ENCODE measurements around the gene AKR1A1.
"Not testable (repeated sequence)": the region's sequence is repeated elsewhere in the genome, so short reads cannot be mapped to it uniquely, and the experiment has no call there.

The AKR1A1 gene

GRCh38 chr1:45513532-45514260 lies 36.9 kb upstream of the AKR1A1 start:
- H3K36me3 ChIP-seq (ENCODE audit: control insufficient read depth in 1 of 2, insufficient read depth in 2 of 2, low read length in 2 of 2): peaks cover 59 to 69% of the 10 kb centered on the region in 2 donors
- not testable (repeated sequence) for H3K9me3 ChIP-seq (ENCODE audit: control insufficient read depth in 1 of 2, low read length in 2 of 2); H3K27me3 ChIP-seq (ENCODE audit: low read depth, low read length); H3K27ac ChIP-seq (ENCODE audit: low read length); H3K4me3 ChIP-seq (ENCODE audit: low read depth in 1 of 2, low read length in 2 of 2)
- H3K4me1 ChIP-seq (ENCODE audit: control insufficient read depth in 1 of 2, insufficient read depth in 2 of 2, low read length in 2 of 2): peaks cover 0 to 22% of the 10 kb centered on the region in 2 donors

DNA sequence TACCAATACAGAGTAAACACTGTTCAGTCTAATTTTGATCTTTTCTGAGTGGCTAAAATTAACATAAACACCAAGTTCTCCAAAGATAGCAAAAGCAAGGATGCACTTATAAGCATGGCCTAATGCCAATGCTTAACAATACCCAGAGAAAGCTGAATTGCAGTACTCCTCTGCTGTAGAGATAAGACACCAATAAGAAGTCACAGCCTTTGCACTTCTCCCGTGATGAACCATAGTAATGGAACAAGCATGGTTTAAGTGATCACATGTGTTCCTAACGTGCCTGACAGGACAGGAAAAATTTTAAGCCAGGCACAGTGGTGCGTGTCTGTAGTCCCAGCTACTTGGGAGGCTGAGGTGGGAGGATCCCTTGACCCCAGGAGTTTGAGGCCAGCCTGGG lies 34.6 kb upstream of the AKR1A1 start:
- Histone ChIP-seq H3K27me3 (ENCODE audit: low read depth, low read length) (no peaks in the 10 kb centered on the region), H3K9me3 (ENCODE audit: control insufficient read depth in 1 of 2, low read length in 2 of 2) (no peaks in the 10 kb centered on the region), H3K27ac (ENCODE audit: low read length) (no peak overlapping the region), H3K36me3 (ENCODE audit: control insufficient read depth in 1 of 2, insufficient read depth in 2 of 2, low read length in 2 of 2) (peaks cover 43 to 54% of the 10 kb centered on the region in 2 donors), H3K4me3 (ENCODE audit: low read depth in 1 of 2, low read length in 2 of 2) (no peak overlapping the region), H3K4me1 (ENCODE audit: control insufficient read depth in 1 of 2, insufficient read depth in 2 of 2, low read length in 2 of 2) (peaks cover 6 to 36% of the 10 kb centered on the region in 2 donors)

- H3K4me1 ChIP-seq (ENCODE audit: control insufficient read depth in 1 of 2, insufficient read depth in 2 of 2, low read length in 2 of 2): peaks cover 6 to 36% of the 10 kb centered on the region in 2 donors
- no peaks in the 10 kb centered on the region for H3K27me3 ChIP-seq (ENCODE audit: low read depth, low read length)
- no peak overlapping the region for H3K27ac ChIP-seq (ENCODE audit: low read length)
- no peak overlapping the region for H3K4me3 ChIP-seq (ENCODE audit: low read depth in 1 of 2, low read length in 2 of 2)
- no peaks in the 10 kb centered on the region for H3K9me3 ChIP-seq (ENCODE audit: control insufficient read depth in 1 of 2, low read length in 2 of 2)
- peaks cover 39 to 50% of the 10 kb centered on the region in 2 donors for H3K36me3 ChIP-seq (ENCODE audit: control insufficient read depth in 1 of 2, insufficient read depth in 2 of 2, low read length in 2 of 2)
Observed at GRCh38 chr1:45516465-45516864, 34.2 kb upstream of the AKR1A1 start.

DNA sequence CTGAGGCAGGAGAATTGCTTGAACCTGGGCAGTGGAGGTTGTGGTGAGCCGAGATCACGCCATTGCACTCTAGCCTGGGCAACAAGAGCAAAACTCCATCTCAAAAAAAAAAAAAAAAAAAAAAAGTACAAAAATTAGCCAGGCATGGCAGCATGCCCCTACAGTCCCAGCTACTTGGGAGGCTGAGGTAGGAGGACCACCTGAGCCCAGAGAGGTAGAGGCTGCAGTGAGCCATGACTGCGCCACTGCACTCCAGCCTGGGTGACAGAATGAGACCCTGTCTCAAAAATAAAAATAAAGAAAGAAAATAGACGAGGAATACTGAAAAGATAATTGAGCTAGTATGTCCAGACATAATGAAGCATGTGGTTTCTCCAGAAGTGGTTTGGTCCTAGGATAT lies 32.3 kb upstream of the AKR1A1 start:
- H3K27me3 ChIP-seq (ENCODE audit: low read depth, low read length); H3K9me3 ChIP-seq (ENCODE audit: control insufficient read depth in 1 of 2, low read length in 2 of 2); H3K27ac ChIP-seq (ENCODE audit: low read length); H3K4me3 ChIP-seq (ENCODE audit: low read depth in 1 of 2, low read length in 2 of 2): not testable (repeated sequence)
- H3K36me3 ChIP-seq (ENCODE audit: control insufficient read depth in 1 of 2, insufficient read depth in 2 of 2, low read length in 2 of 2): peaks cover 25 to 38% of the 10 kb centered on the region in 2 donors
- peaks cover 6 to 36% of the 10 kb centered on the region in 2 donors for H3K4me1 ChIP-seq (ENCODE audit: control insufficient read depth in 1 of 2, insufficient read depth in 2 of 2, low read length in 2 of 2)

- H3K4me3 ChIP-seq (ENCODE audit: low read depth in 1 of 2, low read length in 2 of 2): peak overlapping the region; percentile 12 to 28
Observed at GRCh38 chr1:45518910-45519309, 31.7 kb upstream of the AKR1A1 start.

DNA sequence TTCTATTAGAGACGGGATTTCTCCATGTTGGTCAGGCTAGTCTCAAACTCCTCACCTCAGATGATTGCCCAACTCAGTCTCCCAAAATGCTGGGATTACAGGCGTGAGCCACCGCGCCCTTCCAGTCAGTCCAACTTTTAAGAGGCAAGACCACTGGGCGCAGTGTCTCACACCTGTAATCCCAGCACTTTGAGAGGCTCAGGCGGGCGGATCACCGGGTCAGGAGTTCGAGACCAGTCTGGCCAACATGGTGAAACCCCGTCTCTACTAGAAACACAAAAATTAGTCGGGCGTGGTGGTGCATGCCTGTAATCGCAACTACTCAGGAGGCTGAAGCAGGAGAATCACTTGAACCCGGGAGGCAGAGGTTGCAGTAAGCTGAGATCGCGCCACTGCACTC lies 30.9 kb upstream of the AKR1A1 start:
- Histone ChIP-seq H3K4me3 (ENCODE audit: low read depth in 1 of 2, low read length in 2 of 2) (peak overlapping the region in 1 of 2 donors; percentile 88), H3K36me3 (ENCODE audit: control insufficient read depth in 1 of 2, insufficient read depth in 2 of 2, low read length in 2 of 2) (peaks cover 16 to 24% of the 10 kb centered on the region in 2 donors), H3K4me1 (ENCODE audit: control insufficient read depth in 1 of 2, insufficient read depth in 2 of 2, low read length in 2 of 2) (peaks cover 6 to 36% of the 10 kb centered on the region in 2 donors)
- H3K27ac ChIP-seq (ENCODE audit: low read length); H3K27me3 ChIP-seq (ENCODE audit: low read depth, low read length); H3K9me3 ChIP-seq (ENCODE audit: control insufficient read depth in 1 of 2, low read length in 2 of 2): not testable (repeated sequence)

More at GRCh38 chr1:45518910-45519309, 31.7 kb upstream of the AKR1A1 start:
- peaks cover 6 to 36% of the 10 kb centered on the region in 2 donors for H3K4me1 ChIP-seq (ENCODE audit: control insufficient read depth in 1 of 2, insufficient read depth in 2 of 2, low read length in 2 of 2)
- no peaks in the 10 kb centered on the region for H3K27me3 ChIP-seq (ENCODE audit: low read depth, low read length)
- H3K27ac ChIP-seq (ENCODE audit: low read length): no peak overlapping the region
- H3K9me3 ChIP-seq (ENCODE audit: control insufficient read depth in 1 of 2, low read length in 2 of 2): no peaks in the 10 kb centered on the region
- H3K36me3 ChIP-seq (ENCODE audit: control insufficient read depth in 1 of 2, insufficient read depth in 2 of 2, low read length in 2 of 2): peaks cover 24 to 32% of the 10 kb centered on the region in 2 donors

DNA sequence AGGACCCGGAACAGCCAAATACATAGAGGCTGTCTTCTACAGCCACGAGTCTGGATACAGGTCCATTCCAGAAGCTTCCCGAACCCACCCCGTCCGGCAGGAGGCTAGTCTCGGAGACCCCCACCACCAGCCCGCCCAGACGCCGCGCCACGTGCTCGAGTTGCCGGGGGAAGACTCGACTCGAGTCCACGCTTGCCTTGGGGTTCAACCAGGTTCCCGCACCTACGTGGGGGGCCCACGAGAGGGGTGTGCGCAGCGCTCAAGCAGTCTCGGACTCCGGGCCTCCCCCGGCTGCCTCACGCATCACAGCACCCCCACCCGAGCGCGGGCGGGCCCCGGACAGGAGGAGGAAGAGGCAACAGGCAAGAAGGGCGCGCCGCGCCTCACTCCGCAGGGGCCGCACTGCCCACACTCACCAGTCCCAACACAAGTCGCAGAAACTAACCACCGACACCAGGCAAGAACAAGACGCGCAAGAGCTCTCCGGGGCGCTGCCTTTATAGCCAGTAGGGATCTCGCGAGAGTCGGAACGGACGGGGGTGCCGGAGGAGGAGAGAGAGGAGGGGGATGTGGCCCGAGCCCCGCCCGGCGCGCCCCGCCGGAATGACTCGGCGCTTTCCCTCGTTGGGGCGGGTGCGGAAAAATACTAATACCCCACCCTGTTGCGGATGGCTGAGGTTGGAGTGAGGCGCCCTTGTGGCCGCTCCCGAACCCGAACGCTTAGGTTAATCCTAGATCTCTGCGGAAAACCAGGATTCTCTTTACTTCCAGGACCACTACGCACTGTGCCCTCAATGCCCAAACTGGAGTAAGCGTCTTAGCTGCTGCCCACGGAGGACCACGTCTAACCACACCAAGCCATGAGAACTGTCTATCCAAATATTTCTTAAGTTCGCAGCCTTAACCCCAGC lies 29.0 kb upstream of the AKR1A1 start, which contains the start of gene PRDX1:
Gene PRDX1 (minus strand): TSS at position 472 of the 911 bp plus-strand sequence. CDS start 2,841 bp downstream, outside the sequence.
- Histone ChIP-seq H3K27me3 (ENCODE audit: low read depth, low read length) (no peaks in the 10 kb centered on the region), H3K27ac (ENCODE audit: low read length) (peak within 1 kb of the TSS; percentile 93), H3K9me3 (ENCODE audit: control insufficient read depth in 1 of 2, low read length in 2 of 2) (no peaks in the 10 kb centered on the region), H3K4me1 (ENCODE audit: control insufficient read depth in 1 of 2, insufficient read depth in 2 of 2, low read length in 2 of 2) (peaks cover 6 to 23% of the 10 kb centered on the region in 2 donors), H3K36me3 (ENCODE audit: control insufficient read depth in 1 of 2, insufficient read depth in 2 of 2, low read length in 2 of 2) (peaks cover 9 to 12% of the 10 kb centered on the region in 2 donors), H3K4me3 (ENCODE audit: low read depth in 1 of 2, low read length in 2 of 2) (peak within 1 kb of the TSS; percentile 88 to 98)

- Histone ChIP-seq H3K4me1 (ENCODE audit: control insufficient read depth in 1 of 2, insufficient read depth in 2 of 2, low read length in 2 of 2) (peaks cover 6 to 20% of the 10 kb centered on the region in 2 donors), H3K27me3 (ENCODE audit: low read depth, low read length) (no peaks in the 10 kb centered on the region), H3K4me3 (ENCODE audit: low read depth in 1 of 2, low read length in 2 of 2) (peak overlapping the region; percentile 88 to 98), H3K27ac (ENCODE audit: low read length) (peak overlapping the region; percentile 93), H3K36me3 (ENCODE audit: control insufficient read depth in 1 of 2, insufficient read depth in 2 of 2, low read length in 2 of 2) (peaks cover 4% of the 10 kb centered on the region in 2 donors), H3K9me3 (ENCODE audit: control insufficient read depth in 1 of 2, low read length in 2 of 2) (no peaks in the 10 kb centered on the region)
Observed at GRCh38 chr1:45522324-45523104, 28.1 kb upstream of the AKR1A1 start.

GRCh38 chr1:45523516-45523915 lies 27.1 kb upstream of the AKR1A1 start:
- not testable (repeated sequence) for H3K9me3 ChIP-seq (ENCODE audit: control insufficient read depth in 1 of 2, low read length in 2 of 2); H3K27ac ChIP-seq (ENCODE audit: low read length); H3K27me3 ChIP-seq (ENCODE audit: low read depth, low read length); H3K4me3 ChIP-seq (ENCODE audit: low read depth in 1 of 2, low read length in 2 of 2); H3K36me3 ChIP-seq (ENCODE audit: control insufficient read depth in 1 of 2, insufficient read depth in 2 of 2, low read length in 2 of 2)
- H3K4me1 ChIP-seq (ENCODE audit: control insufficient read depth in 1 of 2, insufficient read depth in 2 of 2, low read length in 2 of 2): peaks cover 6 to 18% of the 10 kb centered on the region in 2 donors

DNA sequence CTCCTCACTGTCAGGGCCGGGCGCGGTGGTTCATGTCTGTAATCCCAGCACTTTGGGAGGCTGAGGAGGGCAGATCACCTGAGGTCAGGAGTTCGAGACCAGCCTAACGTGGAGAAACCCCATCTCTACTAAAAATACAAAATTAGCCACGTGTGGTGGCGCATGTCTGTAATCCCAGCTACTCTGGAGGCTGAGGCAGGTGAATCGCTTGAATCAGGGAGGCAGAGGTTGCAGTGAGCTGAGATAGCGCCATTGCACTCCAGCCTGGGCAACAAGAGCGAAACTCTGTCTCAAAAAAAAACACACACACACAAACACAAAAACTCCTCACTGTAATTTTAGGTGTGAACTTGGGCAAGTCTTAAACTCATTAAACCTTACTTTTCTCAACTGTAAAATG lies 26.7 kb upstream of the AKR1A1 start:
- not testable (repeated sequence) for H3K4me3 ChIP-seq (ENCODE audit: low read depth in 1 of 2, low read length in 2 of 2); H3K27ac ChIP-seq (ENCODE audit: low read length); H3K36me3 ChIP-seq (ENCODE audit: control insufficient read depth in 1 of 2, insufficient read depth in 2 of 2, low read length in 2 of 2); H3K9me3 ChIP-seq (ENCODE audit: control insufficient read depth in 1 of 2, low read length in 2 of 2); H3K27me3 ChIP-seq (ENCODE audit: low read depth, low read length)
- H3K4me1 ChIP-seq (ENCODE audit: control insufficient read depth in 1 of 2, insufficient read depth in 2 of 2, low read length in 2 of 2): peaks cover 5 to 13% of the 10 kb centered on the region in 2 donors

All from muscle layer of duodenum (tissue), 2 donors.